ENCODE measurements around the gene AKAP6.

The AKAP6 gene

DNA sequence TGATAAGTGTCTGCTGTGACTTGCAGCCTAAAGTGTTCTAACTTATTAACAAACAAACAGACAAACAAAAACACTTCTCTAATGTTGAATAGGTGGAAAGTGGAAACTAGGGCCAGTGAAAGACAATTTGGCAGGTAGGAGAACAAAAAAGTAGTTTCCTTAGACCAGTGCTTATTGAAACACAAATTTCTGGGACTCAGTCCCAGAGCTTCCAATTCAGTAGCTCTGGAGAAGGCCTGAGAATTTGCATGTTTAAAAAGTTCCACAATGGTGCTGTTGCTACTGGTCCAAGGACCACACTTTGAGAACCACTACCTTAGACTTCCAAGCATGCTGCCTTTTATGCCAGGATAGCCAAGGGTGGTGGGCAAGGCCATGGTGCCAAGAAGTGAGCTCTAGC lies 67.8 kb downstream of the AKAP6 start:
- Histone ChIP-seq H3K27me3 (ENCODE audit: insufficient read depth, low read length) (no peaks in the 10 kb centered on the region), H3K9me3 (ENCODE audit: insufficient read depth, low read depth, low read length) (no peaks in the 10 kb centered on the region), H3K4me3 (ENCODE audit: low read length) (no peak overlapping the region), H3K9ac (ENCODE audit: low read depth, low read length) (no peak overlapping the region), H3K4me1 (ENCODE audit: insufficient read depth, low read length) (peaks cover 15% of the 10 kb centered on the region; the same call in 1 of the 2 replicates), H3K36me3 (ENCODE audit: insufficient read depth, low read depth, low read length) (no peaks in the 10 kb centered on the region), H3K27ac (ENCODE audit: low read length) (no peak overlapping the region)

DNA sequence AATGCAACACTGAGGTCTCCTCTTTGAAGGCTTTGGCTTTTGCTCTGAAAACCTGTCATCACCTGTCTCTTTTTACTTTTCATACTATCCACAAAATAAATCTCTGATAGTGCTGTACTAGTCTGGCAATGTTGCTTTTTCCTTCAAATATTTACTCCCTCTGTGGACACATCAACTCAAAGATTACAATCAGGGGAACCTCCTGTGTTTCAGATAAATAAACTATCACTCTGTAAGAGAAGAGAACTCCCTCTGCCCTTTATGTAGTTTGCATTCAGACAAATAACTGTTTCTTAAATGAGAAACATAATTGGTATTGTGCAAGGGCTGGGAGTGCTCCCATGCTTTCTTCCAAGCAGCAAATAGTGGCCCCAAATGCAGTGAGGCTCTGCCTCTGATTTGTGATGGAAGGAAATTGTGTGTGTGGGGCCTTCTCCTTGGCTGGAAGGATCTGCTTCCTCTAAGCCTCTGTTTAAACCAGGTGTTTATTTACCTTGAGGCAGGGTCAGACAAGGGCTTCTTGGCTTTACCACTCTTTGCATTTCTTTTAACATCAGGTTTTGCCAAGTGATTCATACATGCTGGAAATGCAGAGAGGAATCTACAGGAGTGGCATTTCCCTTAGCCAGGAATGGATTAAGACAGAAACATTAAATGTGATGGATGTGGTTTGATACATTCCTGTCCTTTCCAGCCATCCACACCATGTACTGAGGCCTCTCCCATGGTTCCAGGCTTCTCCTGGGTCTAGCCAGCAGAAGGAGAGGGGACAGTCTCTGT lies 69.0 kb downstream of the AKAP6 start:
- Histone ChIP-seq H3K27ac (ENCODE audit: low read length) (no peak overlapping the region), H3K4me3 (ENCODE audit: low read length) (no peak overlapping the region), H3K36me3 (ENCODE audit: insufficient read depth, low read depth, low read length) (no peaks in the 10 kb centered on the region), H3K4me1 (ENCODE audit: insufficient read depth, low read length) (peaks cover 15% of the 10 kb centered on the region; the same call in 1 of the 2 replicates), H3K9ac (ENCODE audit: low read depth, low read length) (no peak overlapping the region), H3K9me3 (ENCODE audit: insufficient read depth, low read depth, low read length) (no peaks in the 10 kb centered on the region), H3K27me3 (ENCODE audit: insufficient read depth, low read length) (no peaks in the 10 kb centered on the region)

DNA sequence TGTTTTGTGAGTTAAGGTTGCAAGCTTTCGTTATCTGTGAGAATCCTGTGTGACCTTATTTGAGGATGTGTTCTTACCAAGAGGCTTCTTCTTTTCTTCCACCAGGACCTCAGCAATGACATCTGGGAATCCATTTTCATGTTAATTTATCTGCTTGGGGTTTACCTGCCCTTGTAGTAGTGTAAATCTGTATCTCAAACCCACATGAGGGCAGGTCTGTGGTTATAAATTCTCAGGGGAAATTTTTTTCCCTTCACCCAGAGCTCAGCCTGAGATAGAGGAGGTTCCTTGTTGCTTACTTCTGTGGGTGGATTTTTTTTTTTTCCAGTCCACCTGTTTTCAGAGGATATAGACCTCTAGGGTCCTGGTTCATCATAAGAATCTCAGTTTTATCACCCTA lies 70.8 kb downstream of the AKAP6 start:
- no peaks in the 10 kb centered on the region for H3K36me3 ChIP-seq (ENCODE audit: insufficient read depth, low read depth, low read length)
- no peak overlapping the region for H3K4me3 ChIP-seq (ENCODE audit: low read length)
- peaks cover 15% of the 10 kb centered on the region; the same call in 1 of the 2 replicates for H3K4me1 ChIP-seq (ENCODE audit: insufficient read depth, low read length)
- H3K27ac ChIP-seq (ENCODE audit: low read length): no peak overlapping the region
- no peaks in the 10 kb centered on the region for H3K27me3 ChIP-seq (ENCODE audit: insufficient read depth, low read length)
- no peaks in the 10 kb centered on the region for H3K9me3 ChIP-seq (ENCODE audit: insufficient read depth, low read depth, low read length)
- no peak overlapping the region for H3K9ac ChIP-seq (ENCODE audit: low read depth, low read length)

DNA sequence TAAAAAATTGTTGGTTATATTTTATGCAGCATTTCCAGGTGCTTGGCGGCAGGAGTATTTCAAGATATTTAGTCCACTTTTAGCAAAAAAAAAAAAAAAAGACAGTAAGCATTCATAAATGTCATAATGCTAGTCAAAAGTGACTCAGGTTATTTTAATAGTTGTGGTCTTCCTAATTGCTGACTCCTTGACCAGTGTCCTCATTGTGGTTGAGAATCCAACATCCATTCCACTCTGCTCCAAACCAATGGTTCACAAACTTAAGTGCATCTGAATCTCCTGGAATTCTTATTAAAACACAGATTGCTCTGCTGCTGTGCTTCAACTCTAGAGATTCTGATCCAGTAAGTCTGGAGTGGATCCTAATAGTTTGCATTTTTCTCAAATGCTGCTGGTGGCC lies 71.4 kb downstream of the AKAP6 start:
- Histone ChIP-seq H3K27me3 (ENCODE audit: insufficient read depth, low read length) (no peaks in the 10 kb centered on the region), H3K9ac (ENCODE audit: low read depth, low read length) (no peak overlapping the region), H3K9me3 (ENCODE audit: insufficient read depth, low read depth, low read length) (no peaks in the 10 kb centered on the region), H3K36me3 (ENCODE audit: insufficient read depth, low read depth, low read length) (no peaks in the 10 kb centered on the region), H3K4me1 (ENCODE audit: insufficient read depth, low read length) (peaks cover 15% of the 10 kb centered on the region; the same call in 1 of the 2 replicates), H3K4me3 (ENCODE audit: low read length) (no peak overlapping the region), H3K27ac (ENCODE audit: low read length) (no peak overlapping the region)

DNA sequence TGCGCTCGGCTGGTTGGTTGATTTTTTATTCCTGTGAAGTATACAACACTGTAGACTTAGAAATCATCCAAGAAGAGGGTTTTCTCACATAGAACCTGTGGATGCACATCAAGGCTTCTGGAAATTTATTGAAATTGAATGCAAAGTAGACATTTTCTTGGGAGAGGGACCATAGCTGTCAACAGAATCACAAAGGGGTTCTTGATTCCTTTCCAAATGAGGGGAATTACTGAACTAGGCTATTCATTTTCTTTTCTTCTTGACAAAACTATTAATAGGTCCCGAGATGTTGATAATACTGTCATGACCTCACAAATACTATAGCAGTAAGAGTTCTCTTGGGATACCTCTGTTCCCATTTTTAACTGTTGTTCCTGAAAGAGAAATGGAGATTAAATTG lies 73.9 kb downstream of the AKAP6 start:
- Histone ChIP-seq H3K36me3 (ENCODE audit: insufficient read depth, low read depth, low read length) (no peaks in the 10 kb centered on the region), H3K4me3 (ENCODE audit: low read length) (no peak overlapping the region), H3K9ac (ENCODE audit: low read depth, low read length) (no peak overlapping the region), H3K9me3 (ENCODE audit: insufficient read depth, low read depth, low read length) (no peaks in the 10 kb centered on the region), H3K27ac (ENCODE audit: low read length) (no peak overlapping the region), H3K27me3 (ENCODE audit: insufficient read depth, low read length) (no peaks in the 10 kb centered on the region), H3K4me1 (ENCODE audit: insufficient read depth, low read length) (peaks cover 12% of the 10 kb centered on the region; the same call in 1 of the 2 replicates)

DNA sequence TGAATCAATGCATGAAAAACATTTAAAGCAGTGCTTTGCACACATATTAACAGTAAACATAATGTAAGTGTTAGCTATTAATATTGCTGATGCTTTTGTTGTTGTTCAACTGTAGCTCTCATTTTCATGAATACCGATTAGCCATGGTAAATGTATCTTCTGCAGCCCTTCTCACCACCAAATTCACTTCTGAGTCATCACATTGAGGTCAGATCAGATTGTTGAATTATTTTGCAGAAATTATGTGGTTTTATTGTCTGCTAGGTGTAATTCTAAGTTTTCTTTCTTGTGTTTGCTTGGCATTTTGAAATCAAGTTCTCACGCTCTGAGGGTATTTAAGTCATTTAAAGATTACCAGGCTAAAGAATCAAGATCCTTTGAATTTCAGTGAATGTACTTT lies 74.6 kb downstream of the AKAP6 start:
- Histone ChIP-seq H3K27ac (ENCODE audit: low read length) (no peak overlapping the region), H3K9me3 (ENCODE audit: insufficient read depth, low read depth, low read length) (no peaks in the 10 kb centered on the region), H3K9ac (ENCODE audit: low read depth, low read length) (no peak overlapping the region), H3K36me3 (ENCODE audit: insufficient read depth, low read depth, low read length) (no peaks in the 10 kb centered on the region), H3K27me3 (ENCODE audit: insufficient read depth, low read length) (no peaks in the 10 kb centered on the region), H3K4me1 (ENCODE audit: insufficient read depth, low read length) (peaks cover 8% of the 10 kb centered on the region; the same call in 1 of the 2 replicates), H3K4me3 (ENCODE audit: low read length) (no peak overlapping the region)

DNA sequence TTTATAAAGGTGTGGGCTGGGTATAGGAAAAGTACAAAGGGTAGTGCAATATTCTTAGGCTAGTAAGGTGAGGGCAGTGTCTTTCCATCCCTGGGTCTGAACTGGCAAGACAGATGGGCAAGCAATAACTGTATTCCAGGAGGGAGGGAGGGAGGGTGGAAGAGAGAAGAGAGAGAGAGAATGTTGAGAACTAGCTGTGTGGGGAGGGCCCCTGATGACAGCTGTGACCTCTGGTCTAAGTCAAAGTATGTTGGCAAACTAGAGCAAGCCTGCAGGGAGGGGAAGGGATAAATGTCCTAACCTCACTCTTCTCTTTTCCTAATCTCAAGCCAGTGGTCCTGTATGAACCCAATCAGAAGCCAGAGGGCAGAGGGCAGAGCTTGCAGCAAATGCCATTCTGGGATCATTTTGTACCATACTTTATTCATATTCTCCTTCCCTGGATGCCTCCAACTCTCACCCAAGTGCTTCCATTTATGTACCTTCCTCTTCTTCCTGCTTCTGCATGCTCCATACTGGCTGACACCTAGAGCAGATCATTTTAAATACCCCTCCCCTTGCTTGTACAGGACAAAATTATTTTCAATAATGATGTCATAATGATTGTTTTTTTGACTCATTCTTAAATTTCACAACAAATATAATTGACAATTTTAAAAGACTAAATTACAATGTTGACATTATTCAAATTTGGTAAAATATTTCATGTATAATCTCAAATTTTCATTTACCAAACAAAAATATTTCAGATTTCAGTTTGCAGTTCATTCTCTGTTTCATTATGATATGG lies 75.9 kb downstream of the AKAP6 start:
- Histone ChIP-seq H3K9ac (ENCODE audit: low read depth, low read length) (no peak overlapping the region), H3K4me3 (ENCODE audit: low read length) (no peak overlapping the region), H3K27ac (ENCODE audit: low read length) (no peak overlapping the region), H3K4me1 (ENCODE audit: insufficient read depth, low read length) (no peaks in the 10 kb centered on the region; the same call in 1 of the 2 replicates), H3K36me3 (ENCODE audit: insufficient read depth, low read depth, low read length) (no peaks in the 10 kb centered on the region), H3K27me3 (ENCODE audit: insufficient read depth, low read length) (no peaks in the 10 kb centered on the region), H3K9me3 (ENCODE audit: insufficient read depth, low read depth, low read length) (no peaks in the 10 kb centered on the region)

DNA sequence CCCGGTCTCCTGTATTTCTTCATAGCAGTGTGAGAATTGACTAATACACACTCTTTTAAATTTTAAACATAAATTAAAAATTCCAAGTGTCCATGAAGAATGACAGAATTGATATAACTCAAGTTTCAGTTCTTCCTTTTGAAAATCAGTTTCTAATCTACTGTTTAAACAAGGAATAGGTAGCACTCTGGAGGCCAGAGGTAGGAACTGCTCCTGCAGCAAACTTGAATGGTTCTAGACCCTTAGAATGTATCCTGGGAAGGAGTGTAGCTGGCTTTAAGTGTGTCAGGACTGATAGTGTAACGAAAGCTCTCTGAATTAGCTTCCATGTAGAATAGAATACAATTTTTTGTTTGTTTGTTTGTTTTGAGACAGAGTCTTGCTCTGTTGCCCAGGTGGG lies 76.8 kb downstream of the AKAP6 start:
- H3K9me3 ChIP-seq (ENCODE audit: insufficient read depth, low read depth, low read length): no peaks in the 10 kb centered on the region
- H3K4me1 ChIP-seq (ENCODE audit: insufficient read depth, low read length): no peaks in the 10 kb centered on the region
- H3K27ac ChIP-seq (ENCODE audit: low read length): no peak overlapping the region
- H3K4me3 ChIP-seq (ENCODE audit: low read length): no peak overlapping the region
- no peaks in the 10 kb centered on the region for H3K36me3 ChIP-seq (ENCODE audit: insufficient read depth, low read depth, low read length)
- no peak overlapping the region for H3K9ac ChIP-seq (ENCODE audit: low read depth, low read length)
- no peaks in the 10 kb centered on the region for H3K27me3 ChIP-seq (ENCODE audit: insufficient read depth, low read length)

DNA sequence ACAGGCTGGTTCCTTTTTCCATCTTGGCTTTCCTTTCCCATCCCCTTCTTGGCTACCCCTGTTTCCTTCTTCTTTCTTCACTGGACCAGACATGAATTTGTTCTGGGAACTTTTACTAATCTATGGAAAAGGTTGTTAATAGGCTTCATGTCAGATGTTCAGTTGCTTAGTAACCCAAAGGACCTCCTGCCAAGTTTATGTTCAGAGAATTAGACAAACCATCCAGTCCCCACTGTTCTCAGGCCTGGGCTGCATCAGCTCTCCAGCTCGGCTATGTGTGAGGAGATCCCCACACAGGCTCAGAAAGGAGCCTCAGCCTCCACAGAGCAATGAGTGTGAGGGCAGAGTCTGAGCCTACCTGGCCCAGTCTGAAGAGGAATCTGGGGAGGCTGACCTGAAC lies 78.0 kb downstream of the AKAP6 start:
- Histone ChIP-seq H3K27me3 (ENCODE audit: insufficient read depth, low read length) (no peaks in the 10 kb centered on the region), H3K4me1 (ENCODE audit: insufficient read depth, low read length) (peaks cover 5% of the 10 kb centered on the region; the same call in 1 of the 2 replicates), H3K9me3 (ENCODE audit: insufficient read depth, low read depth, low read length) (no peaks in the 10 kb centered on the region), H3K36me3 (ENCODE audit: insufficient read depth, low read depth, low read length) (no peaks in the 10 kb centered on the region), H3K4me3 (ENCODE audit: low read length) (no peak overlapping the region), H3K27ac (ENCODE audit: low read length) (no peak overlapping the region), H3K9ac (ENCODE audit: low read depth, low read length) (no peak overlapping the region)

DNA sequence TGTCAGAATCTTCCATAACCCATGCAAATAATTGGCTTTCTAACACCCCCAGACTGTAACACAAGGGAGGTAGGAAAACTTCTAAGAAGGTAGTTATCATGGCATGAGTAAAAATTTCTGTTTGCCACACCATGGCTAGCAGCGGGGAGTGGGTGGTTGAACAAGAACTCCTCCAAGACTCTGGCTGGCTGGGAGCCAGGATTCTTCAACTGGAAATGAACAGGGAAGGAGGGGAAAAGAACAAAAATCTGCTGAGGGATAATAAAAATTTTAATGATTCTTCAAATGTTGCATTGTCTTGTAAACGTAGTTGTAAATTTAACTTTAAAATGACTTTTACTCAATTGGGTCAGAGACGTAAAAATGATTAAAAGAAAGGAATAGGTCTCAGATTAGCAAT lies 78.9 kb downstream of the AKAP6 start:
- H3K27ac ChIP-seq (ENCODE audit: low read length): no peak overlapping the region
- no peak overlapping the region for H3K4me3 ChIP-seq (ENCODE audit: low read length)
- H3K4me1 ChIP-seq (ENCODE audit: insufficient read depth, low read length): peaks cover 6% of the 10 kb centered on the region; the same call in 1 of the 2 replicates
- no peaks in the 10 kb centered on the region for H3K9me3 ChIP-seq (ENCODE audit: insufficient read depth, low read depth, low read length)
- no peaks in the 10 kb centered on the region for H3K36me3 ChIP-seq (ENCODE audit: insufficient read depth, low read depth, low read length)
- no peaks in the 10 kb centered on the region for H3K27me3 ChIP-seq (ENCODE audit: insufficient read depth, low read length)
- H3K9ac ChIP-seq (ENCODE audit: low read depth, low read length): no peak overlapping the region

DNA sequence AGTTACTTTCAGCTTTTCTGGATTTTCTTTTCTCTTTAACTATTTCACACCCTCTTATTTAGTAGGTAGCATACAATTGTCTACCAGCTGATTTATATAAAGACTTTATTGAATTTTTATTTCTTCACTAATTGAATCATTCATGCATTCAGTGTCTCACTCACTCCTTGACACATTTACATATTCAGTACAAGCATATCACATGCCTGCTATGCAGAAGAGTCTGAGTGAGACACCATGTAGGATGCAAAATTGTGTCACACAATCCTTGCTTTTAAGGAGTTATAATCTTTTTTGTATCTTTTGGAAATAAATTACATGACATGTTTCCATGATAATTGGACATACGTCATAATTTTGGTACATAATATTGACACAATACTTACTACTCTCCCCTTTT lies 83.0 kb downstream of the AKAP6 start:
- H3K36me3 ChIP-seq (ENCODE audit: insufficient read depth, low read depth, low read length): no peaks in the 10 kb centered on the region
- H3K27ac ChIP-seq (ENCODE audit: low read length): no peak overlapping the region
- no peak overlapping the region for H3K9ac ChIP-seq (ENCODE audit: low read depth, low read length)
- no peaks in the 10 kb centered on the region for H3K9me3 ChIP-seq (ENCODE audit: insufficient read depth, low read depth, low read length)
- H3K4me1 ChIP-seq (ENCODE audit: insufficient read depth, low read length): peaks cover 6% of the 10 kb centered on the region; the same call in 1 of the 2 replicates
- no peaks in the 10 kb centered on the region for H3K27me3 ChIP-seq (ENCODE audit: insufficient read depth, low read length)
- no peak overlapping the region for H3K4me3 ChIP-seq (ENCODE audit: low read length)

DNA sequence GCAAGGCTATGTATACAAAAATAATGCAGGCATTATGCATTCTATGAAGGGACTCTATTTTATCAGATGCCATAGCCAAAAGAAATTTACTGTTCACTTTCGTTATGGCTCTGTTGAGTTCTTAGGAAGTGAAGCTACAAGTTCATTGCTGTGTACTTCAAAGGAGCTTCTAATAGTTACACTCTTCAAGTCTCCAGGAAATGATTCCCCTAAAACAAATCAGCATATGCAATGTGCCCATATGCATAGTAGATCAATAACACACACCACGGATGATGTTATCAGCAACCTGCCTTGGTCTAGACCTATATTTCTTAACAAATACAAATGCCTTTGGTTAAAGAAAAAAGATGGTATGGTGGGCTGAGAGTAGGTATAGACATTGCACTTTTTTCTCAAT lies 83.4 kb downstream of the AKAP6 start:
- Histone ChIP-seq H3K27ac (ENCODE audit: low read length) (no peak overlapping the region), H3K4me1 (ENCODE audit: insufficient read depth, low read length) (peaks cover 6% of the 10 kb centered on the region; the same call in 1 of the 2 replicates), H3K9me3 (ENCODE audit: insufficient read depth, low read depth, low read length) (no peaks in the 10 kb centered on the region), H3K36me3 (ENCODE audit: insufficient read depth, low read depth, low read length) (no peaks in the 10 kb centered on the region), H3K27me3 (ENCODE audit: insufficient read depth, low read length) (no peaks in the 10 kb centered on the region), H3K4me3 (ENCODE audit: low read length) (no peak overlapping the region), H3K9ac (ENCODE audit: low read depth, low read length) (no peak overlapping the region)

Measured in iPS-20b (cell line).